Measurements from ENCODE around the gene ATP2C1.

The ATP2C1 gene

GRCh38 chr3:131028844-131029243 is 135.0 kb downstream of the ATP2C1 start:
- H3K36me3 ChIP-seq (ENCODE audit: control insufficient read depth, insufficient read depth, low read length): no peaks in the 10 kb centered on the region
- H3K27ac ChIP-seq: no peak overlapping the region
- H2AFZ ChIP-seq: no peak overlapping the region
- TF ChIP-seq CTCF (IDR thresholded peaks at IDR 0.05): no peak
- peaks cover 11% of the 10 kb centered on the region for H3K79me2 ChIP-seq
- no peaks in the 10 kb centered on the region for H3K9me3 ChIP-seq (ENCODE audit: control insufficient read depth, low read length)
- H3K9ac ChIP-seq: no peak overlapping the region
- H3K4me2 ChIP-seq (ENCODE audit: low read length): no peak overlapping the region
- no peaks in the 10 kb centered on the region for H3K27me3 ChIP-seq (ENCODE audit: control insufficient read depth, insufficient read depth, low read length)
- H3K4me3 ChIP-seq (ENCODE audit: low read depth, low read length): no peak overlapping the region
- peaks cover 9% of the 10 kb centered on the region for H3K4me1 ChIP-seq

- no peak overlapping the region for H3K9ac ChIP-seq
- no peak overlapping the region for H3K4me3 ChIP-seq (ENCODE audit: low read depth, low read length)
- no peak overlapping the region for H3K4me2 ChIP-seq (ENCODE audit: low read length)
- H2AFZ ChIP-seq: no peak overlapping the region
- no peak overlapping the region for H3K27ac ChIP-seq
- H3K4me1 ChIP-seq: no peaks in the 10 kb centered on the region
- H3K36me3 ChIP-seq (ENCODE audit: control insufficient read depth, insufficient read depth, low read length): no peaks in the 10 kb centered on the region
- H3K27me3 ChIP-seq (ENCODE audit: control insufficient read depth, insufficient read depth, low read length): no peaks in the 10 kb centered on the region
- no peaks in the 10 kb centered on the region for H3K9me3 ChIP-seq (ENCODE audit: control insufficient read depth, low read length)
- no peaks in the 10 kb centered on the region for H3K79me2 ChIP-seq
- no peak for TF ChIP-seq CTCF (IDR thresholded peaks at IDR 0.05)
These were observed 137.8 kb downstream of the ATP2C1 start for GRCh38 chr3:131031660-131032059.

DNA sequence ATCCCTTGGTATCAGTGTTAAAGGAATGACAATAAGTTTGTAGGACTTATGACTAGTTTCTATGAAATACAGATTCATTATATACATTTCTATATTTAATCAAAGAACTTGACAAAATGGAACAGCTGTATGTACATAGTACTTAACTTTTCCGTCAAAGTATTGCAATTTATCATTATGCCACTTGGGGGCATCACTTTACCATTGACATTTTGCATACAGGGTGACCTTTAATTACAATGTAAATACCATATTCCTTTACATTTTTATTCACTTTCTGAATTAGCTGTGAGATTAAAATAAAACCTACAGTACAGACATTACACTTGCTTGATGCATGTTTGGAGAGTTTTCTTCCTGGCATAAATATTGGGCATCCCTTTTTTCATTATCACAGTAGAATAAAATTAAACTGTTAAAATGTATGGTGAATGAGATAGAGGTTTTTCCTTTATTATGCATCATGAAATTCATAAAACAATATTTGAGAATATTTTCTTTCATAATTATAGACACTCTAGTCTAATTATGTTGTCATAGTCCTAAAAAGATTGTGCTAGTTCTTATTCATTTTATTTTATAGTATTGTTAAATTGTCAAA is 139.7 kb downstream of the ATP2C1 start:
- no peaks in the 10 kb centered on the region for H3K79me2 ChIP-seq
- no peak overlapping the region for H2AFZ ChIP-seq
- H3K27ac ChIP-seq: no peak overlapping the region
- H3K36me3 ChIP-seq (ENCODE audit: control insufficient read depth, insufficient read depth, low read length): no peaks in the 10 kb centered on the region
- peak; percentile 45 for TF ChIP-seq CTCF (IDR thresholded peaks at IDR 0.05)
- H3K27me3 ChIP-seq (ENCODE audit: control insufficient read depth, insufficient read depth, low read length): no peaks in the 10 kb centered on the region
- H3K9ac ChIP-seq: no peak overlapping the region
- no peaks in the 10 kb centered on the region for H3K4me1 ChIP-seq
- no peaks in the 10 kb centered on the region for H3K9me3 ChIP-seq (ENCODE audit: control insufficient read depth, low read length)
- H3K4me3 ChIP-seq (ENCODE audit: low read depth, low read length): no peak overlapping the region
- no peak overlapping the region for H3K4me2 ChIP-seq (ENCODE audit: low read length)

GRCh38 chr3:131036200-131036816 is 142.4 kb downstream of the ATP2C1 start:
- Histone ChIP-seq H3K4me3 (ENCODE audit: low read depth, low read length) (no peak overlapping the region), H3K9me3 (ENCODE audit: control insufficient read depth, low read length) (no peaks in the 10 kb centered on the region), H3K27me3 (ENCODE audit: control insufficient read depth, insufficient read depth, low read length) (no peaks in the 10 kb centered on the region), H2AFZ (no peak overlapping the region), H3K79me2 (no peaks in the 10 kb centered on the region), H3K9ac (no peak overlapping the region), H3K27ac (no peak overlapping the region), H3K4me1 (peaks cover 4% of the 10 kb centered on the region), H3K36me3 (ENCODE audit: control insufficient read depth, insufficient read depth, low read length) (no peaks in the 10 kb centered on the region), H3K4me2 (ENCODE audit: low read length) (no peak overlapping the region)
- no peak for TF ChIP-seq CTCF (IDR thresholded peaks at IDR 0.05)

DNA sequence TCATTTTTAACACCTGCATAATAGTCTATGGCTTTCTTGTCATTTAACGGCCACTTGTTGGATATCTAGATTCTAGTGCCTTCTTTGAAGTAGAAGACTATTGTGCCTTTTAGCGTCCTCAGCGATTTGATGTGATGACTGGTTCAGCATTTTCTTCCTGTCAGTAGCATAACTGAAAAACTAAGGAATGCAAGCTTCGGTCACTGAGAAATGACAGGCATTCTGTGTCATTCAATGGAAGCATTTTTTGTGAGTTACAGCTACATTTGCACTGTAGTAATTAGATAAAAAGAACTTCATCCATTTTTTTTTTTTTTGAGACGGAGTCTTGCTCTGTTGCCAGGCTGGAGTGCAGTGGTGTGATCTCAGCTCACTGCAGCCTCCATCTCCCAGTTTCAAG is 143.1 kb downstream of the ATP2C1 start:
- Histone ChIP-seq H3K9ac (no peak overlapping the region), H2AFZ (no peak overlapping the region), H3K4me2 (ENCODE audit: low read length) (no peak overlapping the region), H3K27ac (no peak overlapping the region), H3K4me3 (ENCODE audit: low read depth, low read length) (no peak overlapping the region), H3K4me1 (peaks cover 4% of the 10 kb centered on the region), H3K9me3 (ENCODE audit: control insufficient read depth, low read length) (no peaks in the 10 kb centered on the region), H3K79me2 (no peaks in the 10 kb centered on the region), H3K27me3 (ENCODE audit: control insufficient read depth, insufficient read depth, low read length) (no peaks in the 10 kb centered on the region), H3K36me3 (ENCODE audit: control insufficient read depth, insufficient read depth, low read length) (no peaks in the 10 kb centered on the region)
- TF ChIP-seq CTCF (IDR thresholded peaks at IDR 0.05): no peak
